H9 (cell line): ENCODE measurements around the gene ACOXL. TPM values are rescaled to one million over a fixed set of nuclear protein-coding genes. Genes with fewer than 3 reads are reported as not detected.

Source experiments
- DNase-seq: peaks from one replicate; pipeline ENCODE4 v3.0.0-alpha.2; 2017
- H2AFZ ChIP-seq: one replicate; pipeline ENCODE4 v1.6.1; 2013; ENCODE audit warnings: mild to moderate bottlenecking, low read length, control low read depth, moderate library complexity
- H2AK5ac ChIP-seq: 2 replicates; pipeline ENCODE4 v1.6.1; 2013; ENCODE audit warnings: low read length, control low read depth, mixed read lengths; ENCODE audit not compliant: insufficient read length
- H2BK120ac ChIP-seq: one replicate; pipeline ENCODE4 v1.6.1; 2013; ENCODE audit warnings: low read depth, mild to moderate bottlenecking, low read length, control low read depth, inconsistent platforms; ENCODE audit not compliant: poor library complexity, severe bottlenecking
- H2BK12ac ChIP-seq: 2 replicates; pipeline ENCODE4 v1.6.1; 2013; ENCODE audit warnings: low read length, control low read depth, mixed read lengths, low read depth; ENCODE audit not compliant: insufficient read length
- H2BK15ac ChIP-seq: 2 replicates; pipeline ENCODE4 v1.6.1; 2013; ENCODE audit warnings: low read depth, low read length, control low read depth
- H2BK20ac ChIP-seq: one replicate; pipeline ENCODE4 v1.6.1; 2013; ENCODE audit warnings: low read depth, mild to moderate bottlenecking, low read length, control low read depth, inconsistent platforms; ENCODE audit not compliant: poor library complexity, severe bottlenecking
- H2BK5ac ChIP-seq: 2 replicates; pipeline ENCODE4 v1.6.1; 2013; ENCODE audit warnings: low read length, control low read depth, mixed read lengths; ENCODE audit not compliant: insufficient read length
- H3K14ac ChIP-seq: 2 replicates; pipeline ENCODE4 v1.6.1; 2013; ENCODE audit warnings: low read length, control low read depth; ENCODE audit not compliant: insufficient read depth
- H3K18ac ChIP-seq: 2 replicates; pipeline ENCODE4 v1.6.1; 2013; ENCODE audit warnings: low read depth, mild to moderate bottlenecking, mixed read lengths, low read length, control low read depth; ENCODE audit not compliant: insufficient read length
- H3K23ac ChIP-seq: 2 replicates; pipeline ENCODE4 v1.6.1; 2013; ENCODE audit warnings: low read length, control low read depth, mixed read lengths, low read depth; ENCODE audit not compliant: insufficient read length
- H3K23me2 ChIP-seq: 2 replicates; pipeline ENCODE4 v1.6.1; 2013; ENCODE audit warnings: low read depth, mild to moderate bottlenecking, mixed read lengths, low read length, control low read depth; ENCODE audit not compliant: insufficient read length, poor library complexity, severe bottlenecking
- H3K27ac ChIP-seq: 2 replicates; pipeline ENCODE4 v1.5.1; 2013; ENCODE audit warnings: low read length, control low read depth, mixed read lengths, low read depth; ENCODE audit not compliant: insufficient read length
- H3K27me3 ChIP-seq: 2 replicates; pipeline ENCODE4 v1.6.1; 2013; ENCODE audit warnings: low read length, control low read depth, inconsistent platforms; ENCODE audit not compliant: insufficient read depth
- H3K4ac ChIP-seq: 2 replicates; pipeline ENCODE4 v1.6.1; 2013; ENCODE audit warnings: low read depth, mild to moderate bottlenecking, control low read depth, inconsistent platforms, low read length, moderate library complexity
- H3K4me1 ChIP-seq: 2 replicates; pipeline ENCODE4 v1.6.1; 2013; ENCODE audit warnings: low read length, control low read depth, inconsistent platforms; ENCODE audit not compliant: insufficient read depth
- H3K4me2 ChIP-seq: 2 replicates; pipeline ENCODE4 v1.6.1; 2013; ENCODE audit warnings: low read length, control low read depth, mixed read lengths; ENCODE audit not compliant: insufficient read length, insufficient read depth
- H3K56ac ChIP-seq: 2 replicates; pipeline ENCODE4 v1.6.1; 2013; ENCODE audit warnings: low read depth, mild to moderate bottlenecking, mixed read lengths, low read length, control low read depth; ENCODE audit not compliant: insufficient read length
- H3K79me1 ChIP-seq: 2 replicates; pipeline ENCODE4 v1.6.1; 2013; ENCODE audit warnings: low read depth, mild to moderate bottlenecking, moderate library complexity, low read length, control low read depth, inconsistent platforms; ENCODE audit not compliant: insufficient read depth, poor library complexity, severe bottlenecking
- H3K79me2 ChIP-seq: 2 replicates; pipeline ENCODE4 v1.6.1; 2013; ENCODE audit warnings: low read length, control low read depth, inconsistent platforms; ENCODE audit not compliant: insufficient read depth
- H3K9ac ChIP-seq: 2 replicates; pipeline ENCODE4 v1.6.1; 2013; ENCODE audit warnings: low read length, control low read depth, mixed read lengths; ENCODE audit not compliant: insufficient read length; ENCODE audit errors: extremely low read depth
- H3K9me3 ChIP-seq: one replicate; pipeline ENCODE4 v1.6.1; 2013; ENCODE audit warnings: low read depth, low read length, inconsistent platforms; ENCODE audit not compliant: control insufficient read depth
- H3T11ph ChIP-seq: one replicate; pipeline ENCODE4 v1.6.1; 2013; ENCODE audit warnings: mild to moderate bottlenecking, low read length, control low read depth, inconsistent platforms
- H4K20me1 ChIP-seq: one replicate; pipeline ENCODE4 v1.6.1; 2013; ENCODE audit not compliant: control insufficient read depth, insufficient read length, insufficient read depth
- H4K5ac ChIP-seq: 2 replicates; pipeline ENCODE4 v1.6.1; 2013; ENCODE audit warnings: low read depth, mild to moderate bottlenecking, mixed read lengths, low read length, control low read depth; ENCODE audit not compliant: insufficient read length
- H4K8ac ChIP-seq: replicated peaks from 2 replicates; pipeline ENCODE4 v1.6.1; 2013; ENCODE audit warnings: low read length, control low read depth, mixed read lengths, low read depth; ENCODE audit not compliant: insufficient read length
- H4K91ac ChIP-seq: 2 replicates; pipeline ENCODE4 v1.6.1; 2013; ENCODE audit warnings: low read depth, mild to moderate bottlenecking, moderate library complexity, mixed read lengths, low read length, control low read depth; ENCODE audit not compliant: insufficient read length
- H3K27ac Mint-ChIP-seq, 3 experiments: 2 replicates in 2 of 3; 3 replicates in 1 of 3; pipeline ENCODE4 v1.8.0; 2020 to 2021; ENCODE audit warnings: mixed read lengths in 3 of 3, mild to moderate bottlenecking in 1 of 3, moderate library complexity in 1 of 3
- H3K27me3 Mint-ChIP-seq: 2 replicates; pipeline ENCODE4 v1.8.0; 2021; ENCODE audit warnings: low read depth, mild to moderate bottlenecking, moderate library complexity, mixed read lengths
- H3K36me3 Mint-ChIP-seq, 3 experiments: 2 replicates in 2 of 3; 3 replicates in 1 of 3; pipeline ENCODE4 v1.8.0; 2020 to 2021; ENCODE audit warnings: low read depth in 3 of 3, mixed read lengths in 3 of 3; ENCODE audit not compliant: insufficient read depth in 1 of 3
- H3K4me1 Mint-ChIP-seq, 2 experiments: 2 replicates each; pipeline ENCODE4 v1.8.0; 2020; ENCODE audit warnings: mixed read lengths in 2 of 2
- H3K4me3 Mint-ChIP-seq, 2 experiments: 2 replicates in 1 of 2; 3 replicates in 1 of 2; pipeline ENCODE4 v1.8.0; 2020 to 2021; ENCODE audit warnings: mild to moderate bottlenecking in 2 of 2, mixed read lengths in 2 of 2, moderate library complexity in 1 of 2
- H3K9me3 Mint-ChIP-seq, 2 experiments: 2 replicates in 1 of 2; 3 replicates in 1 of 2; pipeline ENCODE4 v1.8.0; 2020; ENCODE audit warnings: mild to moderate bottlenecking in 2 of 2, mixed read lengths in 2 of 2, moderate library complexity in 1 of 2
- CTCF ChIP-seq: fragments of 200-600 bp; sonication (generic); conservative IDR thresholded peaks from 3 replicates; pipeline ENCODE4 v1.8.0; 2021; ENCODE audit warnings: antibody characterized with exemption, mild to moderate bottlenecking
- WGBS: extraction: QIAGEN DNeasy Blood & Tissue Kit; methylation state at CpG from one replicate; pipeline ENCODE4 v1.1.7; 2013; ENCODE audit warnings: missing lambda C conversion rate, low lambda C conversion rate, mixed read lengths; ENCODE audit not compliant: insufficient read length; ENCODE audit errors: extremely low coverage; 5-methylcytosine and 5-hydroxymethylcytosine counted together
- total RNA-seq: library from RNA; stranded (reverse); gene quantifications from 2 replicates; pipeline ENCODE4 v1.2.1, GENCODE V29; 2021

The ACOXL gene
- total RNA-seq, 1 experiment from 2014 or later: 37.6 TPM

GRCh38 chr2:110876167-110876999, 144.0 kb downstream of the ACOXL start:
- no peak overlapping the region for H3K18ac ChIP-seq
- H2AFZ ChIP-seq: no peak overlapping the region
- H2BK15ac ChIP-seq: no peak overlapping the region
- H2AK5ac ChIP-seq: no peak overlapping the region
- no peak overlapping the region for H3K4ac ChIP-seq
- H4K20me1 ChIP-seq: no peaks in the 10 kb centered on the region
- H3K23ac ChIP-seq: no peak overlapping the region
- peaks cover 16 to 26% of the 10 kb centered on the region in 2 experiments for H3K4me1 Mint-ChIP-seq
- H3K9me3 Mint-ChIP-seq: peaks cover under 1% of the 10 kb centered on the region in 2 experiments; a peak in 3 of 5 replicates
- H2BK5ac ChIP-seq: no peak overlapping the region
- no peak overlapping the region for H2BK120ac ChIP-seq
- H3K4me3 Mint-ChIP-seq: no peak overlapping the region
- no peak overlapping the region for H3K56ac ChIP-seq
- H4K5ac ChIP-seq: no peak overlapping the region
- H3T11ph ChIP-seq: no peak overlapping the region
- H3K36me3 Mint-ChIP-seq: peaks cover 7 to 21% (median 19%) of the 10 kb centered on the region in 3 experiments; a peak in 5 of 7 replicates
- H3K27me3 Mint-ChIP-seq: no peaks in the 10 kb centered on the region; the same call in 1 of the 2 replicates
- H3K23me2 ChIP-seq: no peaks in the 10 kb centered on the region
- H3K4me2 ChIP-seq: no peak overlapping the region
- no peaks in the 10 kb centered on the region; the same call in 1 of the 2 replicates for H3K4me1 ChIP-seq
- no peak overlapping the region for H2BK20ac ChIP-seq
- no peak overlapping the region for H3K27ac ChIP-seq
- H3K79me2 ChIP-seq: no peaks in the 10 kb centered on the region
- no peaks in the 10 kb centered on the region for H3K79me1 ChIP-seq
- no peak overlapping the region for H4K91ac ChIP-seq
- DNase-seq: no peak
- no peak overlapping the region for H3K9ac ChIP-seq
- H4K8ac ChIP-seq: no peak overlapping the region
- H3K27me3 ChIP-seq: no peaks in the 10 kb centered on the region
- peak overlapping the region; percentile 25 to 77 (median 29); a peak in 3 of 7 replicates for H3K27ac Mint-ChIP-seq
- no peak overlapping the region; the same call in 1 of the 2 replicates for H3K14ac ChIP-seq
- H3K9me3 ChIP-seq: no peaks in the 10 kb centered on the region
- TF ChIP-seq CTCF: peak; percentile 81
- WGBS: no CpG with 5 or more reads among the region's 18 CpGs
- H2BK12ac ChIP-seq: no peak overlapping the region
